HG03442 (cell line): ENCODE data around the gene PIMREG.

Experiments
- ATAC-seq: cut with Tn5 transposase; IDR thresholded peaks from one replicate; pipeline ENCODE4 v1.9.1; 2021; ENCODE audit warnings: mild to moderate bottlenecking, moderate library complexity; ENCODE audit not compliant: unreplicated experiment

Gene PIMREG

DNA sequence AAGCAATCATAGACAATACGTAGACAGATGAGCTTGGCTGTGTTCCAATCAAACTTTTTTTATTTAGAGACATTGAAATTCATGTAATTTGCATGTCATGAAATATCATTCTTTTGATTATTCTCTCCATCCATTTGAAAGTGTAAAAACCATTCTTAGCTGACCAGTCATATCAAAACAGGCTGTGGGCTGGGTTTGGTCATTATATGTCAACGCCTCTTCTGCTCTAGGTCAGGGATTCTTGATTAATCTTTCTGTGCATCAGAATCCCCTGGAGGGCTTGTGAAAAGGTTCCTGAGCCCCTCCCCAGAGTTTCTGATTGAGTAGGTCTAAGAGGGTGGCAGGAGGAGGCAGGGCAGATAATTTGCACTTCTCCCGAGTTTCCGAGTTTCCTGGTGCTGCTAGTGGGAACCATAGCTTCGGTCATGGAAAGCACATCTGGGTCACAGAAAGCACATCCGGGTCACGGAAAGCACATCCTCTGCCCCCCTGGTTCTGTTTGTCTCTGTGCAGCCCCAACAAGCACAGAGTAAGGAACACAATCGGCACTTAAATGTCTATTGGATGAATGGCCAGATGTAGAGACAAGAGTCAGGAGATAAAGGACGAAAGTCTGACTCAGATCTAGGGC lies 16.4 kb downstream of the PIMREG start:
- ATAC-seq = no peak

DNA sequence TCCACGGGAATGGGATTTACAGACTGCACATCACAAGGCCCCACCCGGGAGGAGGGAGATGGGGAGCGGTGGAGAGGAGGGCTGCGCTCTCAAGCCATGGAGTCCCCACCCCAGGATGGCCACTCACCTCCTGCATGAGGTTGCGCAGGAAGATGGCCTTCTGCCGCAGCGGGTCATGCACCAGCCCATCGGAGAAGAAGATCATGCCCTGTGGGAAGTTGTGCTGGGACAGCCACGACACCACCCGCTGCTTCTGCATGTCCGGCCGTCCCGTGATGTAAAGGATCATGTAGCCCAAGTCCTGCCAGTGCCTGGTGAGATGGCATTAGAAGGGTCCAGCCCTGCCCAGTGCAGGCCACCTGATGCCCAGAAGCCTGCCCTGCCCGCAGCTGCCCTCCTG lies 17.0 kb downstream of the PIMREG start:
- no peak for ATAC-seq

DNA sequence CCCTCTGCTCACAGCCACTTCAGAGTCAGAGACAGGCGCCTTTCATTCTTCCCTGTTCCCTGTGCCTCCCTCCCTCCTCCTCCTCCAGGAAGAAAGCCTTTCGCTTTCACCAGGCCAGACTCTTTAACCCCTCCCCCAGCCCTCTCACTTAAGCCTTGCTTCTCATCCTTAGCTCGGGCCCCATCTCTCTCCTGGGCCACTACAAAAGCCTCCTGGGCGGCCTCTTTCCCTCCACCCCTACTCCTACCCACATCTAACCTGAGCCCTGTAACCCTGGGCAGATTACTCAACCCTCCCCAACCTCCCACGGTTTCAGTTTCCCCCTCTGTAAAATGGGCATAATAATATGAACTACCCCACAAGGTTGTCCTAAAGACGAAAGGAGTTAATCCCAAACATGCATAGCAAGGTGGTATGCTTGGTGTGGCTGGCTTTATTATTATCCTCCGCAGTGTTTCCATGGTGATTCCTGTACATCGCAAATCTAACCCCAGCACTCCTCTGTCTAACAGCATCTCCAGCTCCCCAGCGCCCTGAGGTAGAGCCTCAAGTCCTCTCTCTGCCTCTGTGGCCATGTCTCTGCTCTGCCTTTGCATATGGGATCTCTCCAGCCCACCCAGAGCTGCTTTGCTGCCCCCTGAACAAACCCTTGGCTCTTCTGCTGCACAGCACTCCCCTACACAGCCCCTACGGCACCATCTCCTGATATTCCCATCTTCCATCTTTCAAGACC lies 17.7 kb downstream of the PIMREG start:
- ATAC-seq = no peak

DNA sequence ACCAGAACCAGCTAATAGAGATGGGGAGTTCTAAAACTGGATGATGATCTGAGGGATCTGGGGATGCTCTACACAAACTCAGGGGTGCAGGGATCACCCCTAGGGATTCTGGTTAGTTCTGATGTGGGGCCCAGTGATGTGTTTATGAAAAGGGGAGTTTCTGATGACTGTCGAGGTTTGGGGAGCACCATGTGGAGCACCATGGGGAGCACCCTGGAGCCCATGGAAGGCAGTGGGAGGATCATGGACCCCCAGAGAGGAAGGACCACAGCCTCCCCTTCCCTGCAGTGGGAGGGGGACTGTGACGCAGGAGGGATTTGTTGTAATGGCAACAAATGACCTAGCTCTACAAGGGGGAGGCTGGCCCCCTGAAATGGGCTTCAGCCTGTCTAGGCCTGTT lies 18.4 kb downstream of the PIMREG start:
- no peak for ATAC-seq

DNA sequence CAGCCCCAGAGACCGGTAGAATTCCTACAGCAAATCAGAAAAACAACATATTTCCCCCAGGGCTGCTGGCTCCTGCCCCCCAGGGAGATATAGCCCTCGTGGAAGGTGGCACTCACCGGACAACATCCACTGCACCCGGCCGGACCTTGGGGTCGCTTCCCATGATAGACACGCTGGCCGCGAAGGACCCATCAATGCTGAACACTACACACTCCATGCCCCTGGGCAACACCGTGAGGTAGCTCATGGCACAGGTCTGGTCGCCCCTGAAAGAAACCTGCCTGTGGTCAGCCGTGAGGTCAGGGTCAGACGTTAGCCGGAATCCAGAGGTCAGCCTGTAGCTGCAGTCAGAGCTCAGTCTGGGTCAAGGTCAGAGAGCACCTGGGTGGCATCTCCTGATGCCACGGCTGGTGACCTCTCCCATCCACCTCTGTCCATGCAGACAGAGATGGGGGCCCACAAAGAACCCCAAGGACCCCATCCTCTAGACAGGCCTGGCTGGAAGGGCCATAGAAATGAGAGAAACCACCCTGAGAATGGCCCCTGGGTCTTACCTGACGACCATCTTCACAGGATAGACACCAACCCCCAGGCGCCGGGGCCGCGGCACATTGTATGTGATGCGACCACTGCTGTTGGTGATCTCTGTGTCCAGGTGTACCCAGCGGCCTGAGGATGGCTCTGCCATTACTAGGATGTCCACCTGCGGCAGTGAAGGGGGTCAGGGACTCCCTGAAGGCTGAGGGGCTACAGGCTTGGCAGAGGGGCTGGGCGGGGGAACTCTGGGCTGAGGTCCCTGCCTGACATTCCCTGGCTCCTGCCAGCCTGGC lies 19.6 kb downstream of the PIMREG start:
- no peak for ATAC-seq

DNA sequence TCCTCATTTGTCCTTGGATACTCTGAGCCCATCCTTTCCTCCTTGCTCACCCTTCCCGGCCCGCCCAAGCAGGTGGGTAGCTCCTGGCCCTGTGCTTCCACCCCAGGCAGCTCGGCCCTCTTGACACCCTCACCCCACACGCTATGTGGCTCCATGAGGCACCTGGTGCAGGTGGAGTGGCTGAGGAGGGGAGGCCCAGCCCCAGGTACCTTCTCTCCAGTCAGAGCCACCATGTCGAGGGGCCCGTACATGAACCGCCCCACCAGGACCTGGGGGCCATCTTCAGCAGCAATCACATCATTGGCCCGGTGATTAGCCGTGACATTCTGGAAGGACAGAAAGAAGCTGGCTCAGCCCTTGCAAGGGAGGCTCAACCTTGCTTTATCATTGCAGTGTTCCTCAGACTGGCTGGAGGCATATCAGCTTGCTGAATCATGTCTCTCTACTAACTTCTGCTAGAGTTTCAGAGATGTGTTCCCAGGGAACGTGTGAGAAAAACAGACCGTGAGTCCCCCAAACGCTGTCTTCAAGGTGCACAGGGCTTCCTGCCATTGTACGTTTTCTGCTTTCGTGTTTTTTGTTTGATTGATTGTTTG lies 20.3 kb downstream of the PIMREG start:
- no peak for ATAC-seq

DNA sequence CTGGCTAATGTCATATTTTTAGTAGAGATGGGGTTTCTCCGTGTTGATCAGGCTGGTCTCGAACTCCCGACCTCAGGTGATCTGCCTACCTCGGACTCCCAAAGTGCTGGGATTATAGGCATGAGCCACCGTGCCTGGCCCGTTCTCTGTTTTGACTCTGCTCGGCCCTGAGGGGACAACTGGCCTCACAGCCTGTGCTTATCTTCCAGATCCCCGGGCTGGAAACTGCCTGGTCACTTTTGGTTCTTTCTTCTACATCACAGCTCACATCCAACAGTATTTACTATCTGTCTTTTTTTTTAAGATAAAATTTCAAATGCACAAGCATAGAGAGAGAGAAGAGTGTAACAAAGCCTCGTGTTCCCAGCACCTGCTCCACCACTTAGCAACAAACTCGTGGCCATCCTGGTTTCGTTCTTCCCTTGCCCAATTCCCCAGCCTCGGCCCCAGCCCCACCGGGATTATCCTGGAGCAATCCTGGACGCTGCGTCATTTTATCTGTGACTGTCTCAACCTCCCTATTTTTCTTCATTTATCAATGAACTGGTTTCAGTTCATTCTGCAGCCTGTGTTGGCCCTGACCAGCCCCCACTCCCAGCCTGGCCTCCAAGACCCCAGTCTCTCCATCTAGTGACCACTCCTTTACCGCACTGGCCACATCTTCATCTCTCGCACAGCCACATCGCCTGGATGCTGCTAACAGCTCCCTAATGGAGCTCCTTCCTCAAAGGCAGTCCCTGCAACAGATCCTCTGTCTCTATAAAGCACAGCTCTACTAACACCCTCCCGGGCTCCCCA lies 21.1 kb downstream of the PIMREG start:
- ATAC-seq = no peak

DNA sequence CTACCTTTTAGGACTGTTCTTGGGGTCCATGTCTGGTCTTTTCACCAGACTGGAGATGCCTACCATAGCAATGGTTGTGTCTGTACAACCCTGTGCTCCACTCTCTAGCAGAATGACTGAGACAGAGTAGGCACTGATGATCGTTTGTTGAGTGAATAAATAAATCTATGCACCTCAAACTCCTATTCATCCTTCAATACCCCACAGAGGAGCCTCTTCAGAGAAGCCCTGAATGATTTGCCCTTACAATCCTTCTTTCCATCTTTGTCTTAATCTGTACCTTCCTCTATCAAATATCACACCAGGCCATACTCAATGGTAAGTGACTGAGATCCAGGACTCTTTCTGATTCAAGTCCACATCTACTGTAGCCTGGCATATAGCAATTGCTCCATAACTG lies 23.3 kb downstream of the PIMREG start:
- ATAC-seq = no peak

DNA sequence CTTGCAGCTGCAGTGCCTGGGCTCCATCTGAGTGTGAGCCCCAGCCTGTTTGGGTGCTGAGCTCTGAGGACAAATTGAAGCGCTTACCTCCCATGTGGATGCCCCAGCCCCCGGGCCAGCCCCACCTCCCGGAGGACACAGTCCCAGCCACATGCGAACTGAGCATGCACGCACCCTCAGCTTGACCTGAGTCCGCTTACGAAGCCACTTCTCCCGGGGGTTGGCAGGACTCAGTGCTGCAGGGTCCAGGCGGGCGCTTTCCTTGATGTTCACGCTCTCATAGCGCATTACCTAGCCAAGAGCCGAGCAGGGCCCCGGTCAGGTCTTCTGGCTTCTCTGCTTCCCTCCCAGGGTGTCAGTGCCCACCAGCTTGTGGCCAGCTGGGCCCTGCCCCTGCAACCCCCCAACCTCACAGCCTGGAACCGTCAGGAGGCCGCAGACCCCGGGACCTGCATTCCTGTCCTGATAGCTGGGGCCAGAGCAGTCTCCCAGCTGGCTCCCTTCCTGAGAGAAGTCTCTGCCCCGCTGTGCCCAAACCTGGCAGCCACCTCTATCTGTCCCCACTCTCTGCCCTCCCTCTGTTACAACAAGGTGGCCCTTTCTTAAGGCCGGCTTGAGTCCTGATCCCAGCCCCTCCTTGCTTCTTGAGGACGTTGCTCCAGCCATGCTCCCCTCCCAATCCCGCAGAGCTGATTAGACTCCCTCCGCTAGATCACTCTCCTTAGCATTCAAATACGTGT lies 24.0 kb downstream of the PIMREG start:
- ATAC-seq = no peak

DNA sequence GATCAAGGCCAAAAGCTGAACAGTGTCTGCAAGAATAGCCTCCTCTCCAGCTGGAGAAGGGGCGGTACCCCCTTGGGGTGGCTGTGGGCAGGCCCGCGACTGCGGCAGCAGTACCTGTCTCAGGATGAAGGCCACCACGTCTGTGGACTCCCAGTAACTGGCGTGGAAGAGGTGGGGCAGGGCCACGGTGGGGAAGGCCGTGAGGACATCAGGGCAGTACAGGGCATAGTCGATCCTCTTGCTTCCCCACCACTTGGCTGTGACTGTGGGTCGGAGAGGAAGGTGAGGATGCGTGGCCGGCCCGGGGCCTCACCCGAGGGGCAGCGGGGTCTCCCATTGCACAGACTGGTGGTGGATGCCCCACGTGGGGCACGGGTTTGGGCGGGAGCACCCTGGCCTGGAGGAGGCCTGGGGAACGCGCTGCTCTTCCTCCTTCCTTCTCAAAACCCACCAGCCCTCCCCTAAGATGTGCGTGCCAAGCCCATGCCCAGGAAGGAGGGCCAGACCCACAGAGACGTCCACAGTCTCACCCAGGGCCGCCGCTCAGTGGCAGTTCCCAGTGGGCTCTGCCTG lies 26.0 kb downstream of the PIMREG start:
- no peak for ATAC-seq

DNA sequence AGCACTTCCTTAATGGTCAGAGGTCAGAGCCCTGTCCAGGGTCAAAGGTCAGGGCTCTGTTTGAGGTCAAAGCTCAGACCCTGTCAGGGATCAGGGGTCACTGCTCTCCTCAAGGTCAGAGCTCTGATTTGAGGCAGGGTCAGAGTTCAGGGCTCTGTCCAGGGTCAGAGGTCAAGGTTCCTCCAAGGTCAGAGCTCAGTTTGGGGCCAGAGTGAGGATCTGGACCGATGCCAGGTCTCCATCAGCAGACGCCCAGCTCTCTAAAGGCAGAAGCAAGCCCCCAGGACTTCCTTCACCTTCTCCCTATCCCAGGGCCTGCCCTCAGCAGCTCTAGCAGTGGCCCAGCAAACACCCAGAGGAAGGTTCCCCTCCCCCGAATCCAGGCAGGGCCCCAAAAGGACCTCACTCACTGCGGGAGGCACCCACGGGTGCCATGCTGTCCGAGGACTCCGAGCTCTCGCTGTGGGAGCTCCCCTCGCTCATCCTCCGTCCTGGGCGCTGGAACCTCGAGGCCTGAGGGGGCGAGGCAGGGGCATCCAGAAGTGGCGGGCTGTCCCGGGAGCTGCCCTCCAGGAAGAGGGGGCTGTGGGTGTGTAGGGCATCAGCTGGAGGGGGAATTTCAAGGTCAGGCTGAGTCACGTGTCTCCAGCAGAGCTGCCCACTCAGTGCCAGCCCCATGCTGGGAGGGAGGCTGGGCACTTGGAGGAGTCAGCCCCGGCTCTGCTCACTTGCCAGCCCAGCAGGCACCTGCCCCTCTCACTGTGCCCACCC lies 26.7 kb downstream of the PIMREG start:
- no peak for ATAC-seq

DNA sequence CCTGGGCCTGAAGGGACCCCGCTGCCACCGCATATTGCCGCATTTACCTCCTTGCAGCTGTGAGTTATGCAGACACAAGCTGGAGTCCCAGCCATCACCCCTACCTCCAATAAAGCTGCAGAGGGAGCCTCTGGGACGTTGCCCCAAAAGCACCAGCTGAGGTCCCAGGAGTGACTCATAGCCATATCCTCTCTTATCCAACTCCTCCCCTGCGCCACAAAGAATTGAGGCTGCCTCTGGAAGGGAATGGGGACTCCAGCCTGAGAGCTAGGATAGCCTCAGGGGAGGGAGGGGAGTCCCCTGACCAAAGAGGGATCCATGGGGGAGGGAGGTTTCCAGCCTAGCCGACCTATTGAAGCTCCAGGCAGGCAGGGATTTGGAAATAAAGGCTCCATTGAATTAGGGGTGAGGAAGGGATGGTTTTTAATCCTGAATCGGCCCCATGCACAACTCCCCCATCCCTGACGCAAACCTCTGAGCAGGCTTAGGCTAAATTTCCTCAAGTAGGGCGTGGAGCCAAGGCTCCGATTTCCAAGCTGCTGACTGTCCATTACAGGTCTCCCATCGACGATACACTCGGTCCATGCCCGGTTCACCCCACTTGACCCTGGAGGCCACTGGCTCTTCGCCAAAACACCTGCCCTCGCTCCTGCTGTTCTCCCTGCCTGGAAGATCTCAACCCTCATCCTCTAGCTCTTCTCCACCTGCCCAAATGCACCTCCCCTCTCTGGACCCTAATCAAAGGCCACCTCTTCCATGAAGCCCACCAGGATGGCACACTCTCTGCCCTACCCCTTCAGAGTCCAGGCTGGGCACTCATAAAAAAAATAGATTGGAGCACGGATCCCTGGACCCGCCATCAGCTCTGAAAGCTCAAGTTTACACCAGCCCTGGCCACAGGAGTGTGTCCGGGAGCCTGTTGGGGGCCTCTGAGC lies 27.5 kb downstream of the PIMREG start:
- no peak for ATAC-seq

DNA sequence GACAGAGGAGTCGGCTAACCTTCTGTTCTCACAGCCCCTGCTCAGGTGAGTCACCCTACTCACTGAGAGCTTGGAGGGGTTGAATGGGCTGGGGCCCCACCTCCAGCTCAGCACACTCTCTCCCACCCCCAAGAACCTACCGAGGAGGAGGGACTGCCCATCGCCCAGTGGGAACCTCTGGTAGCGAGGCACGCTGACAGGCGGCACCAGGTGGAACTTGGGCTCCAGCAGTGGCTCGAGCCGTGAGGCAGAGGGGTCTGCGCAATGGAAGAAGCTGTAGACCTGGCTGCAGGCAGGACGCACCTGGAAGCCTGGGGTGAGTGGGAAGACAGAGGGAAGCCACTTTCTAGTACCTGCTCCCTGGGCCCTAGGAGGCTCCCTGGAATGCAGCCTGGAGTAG lies 28.3 kb downstream of the PIMREG start:
- no peak for ATAC-seq

DNA sequence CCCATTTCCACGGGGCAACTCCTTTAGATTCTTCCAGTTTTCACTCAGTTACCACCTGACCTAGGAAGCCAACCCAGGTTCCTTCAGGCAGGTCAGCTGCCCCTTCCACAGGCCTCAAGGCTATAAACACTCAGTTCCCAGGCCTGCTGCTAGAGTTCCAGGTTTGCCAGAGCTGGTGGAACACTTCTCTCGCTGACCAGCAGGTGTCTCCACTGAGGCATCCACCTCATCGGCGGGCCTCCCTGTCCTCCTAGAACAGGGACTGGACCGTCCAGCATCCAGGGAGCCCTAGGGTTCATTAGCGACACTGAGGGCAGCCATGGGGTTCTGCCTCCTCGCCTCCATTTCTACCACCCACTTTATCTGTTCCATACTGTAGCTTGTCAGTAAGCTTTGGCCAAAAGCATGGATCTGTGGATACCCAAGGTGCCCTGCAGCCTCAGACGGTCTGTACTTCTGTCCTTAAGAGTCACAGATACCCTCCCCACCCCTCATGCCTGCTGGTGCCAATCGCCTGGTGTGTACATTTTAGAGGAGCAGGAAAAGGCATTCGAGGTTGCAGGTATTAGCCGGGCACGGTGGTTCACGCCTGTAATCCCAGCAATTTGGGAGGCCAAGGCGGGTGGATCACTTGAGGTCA lies 29.0 kb downstream of the PIMREG start:
- ATAC-seq = no peak

DNA sequence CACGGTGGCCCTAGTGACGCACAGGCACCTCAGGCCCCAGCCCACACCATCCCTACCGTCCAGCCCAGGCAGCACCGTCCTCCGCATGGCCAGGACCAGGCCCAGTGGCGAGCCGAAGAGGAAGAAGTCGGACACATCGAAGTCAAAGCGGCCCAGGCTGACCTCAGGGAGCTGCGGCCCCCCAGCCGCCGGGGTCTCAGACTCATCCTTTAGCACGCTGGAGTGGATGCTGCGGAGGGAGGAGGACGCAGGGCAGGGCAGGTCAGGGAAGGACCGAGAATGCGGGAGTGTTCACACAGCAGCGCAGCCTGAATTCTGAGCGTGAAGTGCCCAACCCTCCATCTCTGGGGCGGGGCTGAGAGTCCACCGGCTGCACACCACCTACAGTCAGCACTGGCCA lies 30.1 kb downstream of the PIMREG start:
- no peak for ATAC-seq

DNA sequence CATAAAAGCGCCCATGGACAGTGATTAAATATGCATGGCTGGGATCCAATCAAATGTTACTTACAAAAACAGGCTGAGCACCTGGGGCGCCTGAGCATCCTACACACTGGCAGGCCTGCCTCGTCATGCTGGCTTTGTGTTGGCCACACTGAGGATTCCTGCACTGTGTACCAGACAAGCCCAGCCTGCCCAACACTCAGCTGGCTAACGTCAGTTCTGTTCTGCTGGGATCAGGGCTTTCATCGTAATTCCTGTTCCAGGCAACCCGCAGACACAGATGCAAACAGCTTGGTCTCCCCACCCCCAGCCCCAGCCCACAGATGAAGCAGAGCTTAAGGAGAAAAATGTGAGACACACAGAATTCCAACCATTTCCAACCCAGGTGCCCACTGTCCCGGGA lies 30.7 kb downstream of the PIMREG start:
- no peak for ATAC-seq

DNA sequence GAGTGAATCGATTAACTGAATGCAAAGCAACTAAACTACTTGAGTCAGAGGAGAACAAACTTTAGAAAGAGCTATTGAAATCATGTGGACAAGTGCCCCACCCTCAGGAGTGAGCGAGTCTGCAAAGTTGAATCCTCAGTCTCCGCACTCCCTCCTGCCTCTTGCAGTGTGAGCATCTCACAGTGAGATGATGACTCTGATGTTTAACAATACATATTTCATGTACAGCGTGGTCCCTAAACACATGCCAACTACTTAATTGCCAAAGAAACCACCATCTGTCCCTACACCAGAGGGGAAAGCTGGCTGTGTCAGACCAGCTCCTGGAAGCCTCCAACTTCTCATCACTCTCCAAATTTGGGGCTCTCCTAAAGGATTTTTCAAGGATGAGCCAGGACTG lies 31.2 kb downstream of the PIMREG start:
- ATAC-seq = no peak
